GM12865 (cell line): Measurements from ENCODE around the gene GRIN3B.
"Not testable (repeated sequence)": the region's sequence is repeated elsewhere in the genome, so short reads cannot be mapped to it uniquely, and the experiment has no call there.

ENCODE experiments used
- DNase-seq: peaks from one replicate; pipeline ENCODE4 v3.0.0; 2010; ENCODE audit warnings: low read depth
- H3K4me3 ChIP-seq: 2 replicates; pipeline ENCODE4 v1.5.1; 2011; ENCODE audit warnings: mild to moderate bottlenecking, low read depth, low read length, control low read depth
- TF ChIP-seq, protein P1 (sequence below): IDR thresholded peaks from 2 replicates; pipeline ENCODE4 v1.5.1; 2011; ENCODE audit warnings: low read length, control low read depth, low read depth, inconsistent platforms; ENCODE audit not compliant: insufficient read depth; ENCODE audit errors: missing control alignments

GRIN3B gene

DNA sequence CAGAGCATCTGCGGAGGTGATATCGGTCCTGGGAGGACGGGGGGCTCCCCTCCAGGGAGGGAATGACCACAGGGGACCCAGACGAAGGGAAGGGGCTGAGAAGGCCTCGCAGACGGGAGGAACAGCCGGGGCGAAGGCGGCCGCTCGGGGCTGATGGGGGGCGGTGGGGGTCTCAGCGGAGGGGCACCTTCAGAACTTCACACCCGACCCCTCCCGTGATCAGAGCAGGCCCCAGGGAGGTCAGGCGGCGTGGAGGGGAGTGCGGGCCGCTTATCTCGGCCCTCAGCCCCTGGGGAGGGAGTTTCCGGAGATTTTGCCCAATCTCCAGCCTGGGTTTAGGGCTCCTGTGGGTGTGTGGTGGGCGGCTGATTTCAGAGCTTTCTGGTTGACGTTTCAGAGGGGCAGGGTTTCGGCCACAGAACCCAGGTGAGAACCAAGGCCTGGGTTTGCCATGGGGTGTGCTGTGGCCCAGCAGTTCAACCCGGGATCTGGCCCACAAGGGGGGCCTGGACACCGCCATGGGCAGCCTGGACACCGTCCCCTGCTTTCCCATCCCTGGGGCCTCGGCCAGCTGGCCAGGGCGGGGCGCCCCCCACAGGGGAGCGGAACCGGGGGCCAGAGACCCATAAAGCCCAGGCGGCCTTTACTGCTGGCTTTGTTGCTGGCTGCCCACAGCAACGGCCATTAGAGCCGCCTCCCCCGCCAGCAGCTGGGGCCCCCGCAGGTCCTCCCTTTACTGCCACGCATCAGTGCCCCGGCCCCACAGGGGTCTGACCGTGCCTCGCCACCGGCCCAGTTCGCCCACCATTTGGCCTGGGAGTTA is 45.3 kb upstream of the GRIN3B start:
- peak; percentile 94 for DNase-seq
- TF ChIP-seq, protein P1, sequence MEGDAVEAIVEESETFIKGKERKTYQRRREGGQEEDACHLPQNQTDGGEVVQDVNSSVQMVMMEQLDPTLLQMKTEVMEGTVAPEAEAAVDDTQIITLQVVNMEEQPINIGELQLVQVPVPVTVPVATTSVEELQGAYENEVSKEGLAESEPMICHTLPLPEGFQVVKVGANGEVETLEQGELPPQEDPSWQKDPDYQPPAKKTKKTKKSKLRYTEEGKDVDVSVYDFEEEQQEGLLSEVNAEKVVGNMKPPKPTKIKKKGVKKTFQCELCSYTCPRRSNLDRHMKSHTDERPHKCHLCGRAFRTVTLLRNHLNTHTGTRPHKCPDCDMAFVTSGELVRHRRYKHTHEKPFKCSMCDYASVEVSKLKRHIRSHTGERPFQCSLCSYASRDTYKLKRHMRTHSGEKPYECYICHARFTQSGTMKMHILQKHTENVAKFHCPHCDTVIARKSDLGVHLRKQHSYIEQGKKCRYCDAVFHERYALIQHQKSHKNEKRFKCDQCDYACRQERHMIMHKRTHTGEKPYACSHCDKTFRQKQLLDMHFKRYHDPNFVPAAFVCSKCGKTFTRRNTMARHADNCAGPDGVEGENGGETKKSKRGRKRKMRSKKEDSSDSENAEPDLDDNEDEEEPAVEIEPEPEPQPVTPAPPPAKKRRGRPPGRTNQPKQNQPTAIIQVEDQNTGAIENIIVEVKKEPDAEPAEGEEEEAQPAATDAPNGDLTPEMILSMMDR = peak; percentile 2

GRCh38 chr19:955803-956765 is 44.1 kb upstream of the GRIN3B start:
- H3K4me3 ChIP-seq = no peak overlapping the region
- TF ChIP-seq, protein P1 = no peak
- no peak for DNase-seq

More for the DNA sequence above, 45.3 kb upstream of the GRIN3B start:
- H3K4me3 ChIP-seq = peak overlapping the region; percentile 71

- TF ChIP-seq, protein P1 = no peak
- no peak for DNase-seq
- no peak overlapping the region for H3K4me3 ChIP-seq
These were observed 43.3 kb upstream of the GRIN3B start for GRCh38 chr19:956766-957440.

DNA sequence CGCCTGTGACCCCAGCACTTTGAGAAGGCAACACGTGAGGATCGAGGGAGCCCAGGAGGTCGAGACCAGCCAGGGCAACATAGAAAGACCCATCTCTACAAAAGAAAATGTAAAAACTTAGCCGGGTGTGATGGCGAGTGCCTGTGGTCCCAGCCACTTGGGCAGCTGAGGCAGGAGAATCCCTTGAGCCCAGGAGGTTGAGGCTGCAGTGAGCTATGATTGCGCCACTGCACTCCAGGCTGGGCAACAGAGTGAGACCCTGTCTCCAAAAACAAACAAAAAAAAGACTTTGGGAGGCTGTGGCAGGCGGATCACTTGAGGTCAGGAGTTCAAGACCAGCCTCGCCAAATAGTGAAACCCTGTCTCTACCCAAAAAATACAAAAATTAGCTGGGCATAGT is 42.6 kb upstream of the GRIN3B start:
- H3K4me3 ChIP-seq, DNase-seq: not testable (repeated sequence)

DNA sequence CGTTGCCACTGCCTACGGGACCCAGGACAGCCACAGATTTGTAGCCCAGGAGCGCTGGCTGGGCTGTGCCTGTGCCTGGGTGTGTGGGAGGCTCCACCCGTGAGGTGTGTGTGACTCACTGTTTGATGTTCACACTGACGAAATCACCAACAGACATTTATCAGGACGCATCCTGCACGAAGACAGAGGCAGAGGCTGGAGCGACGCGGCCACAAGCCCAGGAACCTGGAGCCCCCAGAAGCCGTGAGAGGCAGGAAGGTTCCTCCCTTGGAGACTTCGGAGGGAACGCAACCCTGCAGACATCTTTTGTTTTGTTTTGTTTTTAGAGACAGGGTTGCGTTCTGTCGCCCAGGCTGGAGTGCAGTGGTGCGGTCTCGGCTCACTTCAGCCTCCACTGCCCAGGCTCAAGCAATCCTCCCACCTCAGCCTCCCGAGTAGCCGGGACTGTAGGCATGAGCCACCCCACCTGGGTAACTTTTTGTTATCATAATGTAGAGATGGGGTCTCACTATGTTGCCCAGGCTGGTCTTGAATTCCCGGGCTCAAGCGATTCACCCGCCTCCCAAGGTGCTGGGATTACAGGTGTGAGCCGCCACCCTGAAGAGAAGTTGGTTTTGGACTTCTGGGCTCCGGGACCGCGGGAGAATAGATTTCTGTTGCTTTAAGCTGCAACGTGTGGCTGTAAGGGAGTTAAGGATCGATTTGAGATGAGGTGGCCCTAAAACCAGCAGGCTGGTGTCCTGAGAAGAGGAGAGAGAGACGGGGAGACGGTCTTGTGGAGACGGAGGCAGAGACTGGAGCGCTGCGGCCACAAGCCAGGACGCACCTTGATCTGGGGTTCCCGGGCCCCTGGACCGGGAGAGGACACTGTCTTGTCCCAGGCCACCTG is 41.0 kb upstream of the GRIN3B start:
- DNase-seq = no peak
- TF ChIP-seq, protein P1 = no peak

DNA sequence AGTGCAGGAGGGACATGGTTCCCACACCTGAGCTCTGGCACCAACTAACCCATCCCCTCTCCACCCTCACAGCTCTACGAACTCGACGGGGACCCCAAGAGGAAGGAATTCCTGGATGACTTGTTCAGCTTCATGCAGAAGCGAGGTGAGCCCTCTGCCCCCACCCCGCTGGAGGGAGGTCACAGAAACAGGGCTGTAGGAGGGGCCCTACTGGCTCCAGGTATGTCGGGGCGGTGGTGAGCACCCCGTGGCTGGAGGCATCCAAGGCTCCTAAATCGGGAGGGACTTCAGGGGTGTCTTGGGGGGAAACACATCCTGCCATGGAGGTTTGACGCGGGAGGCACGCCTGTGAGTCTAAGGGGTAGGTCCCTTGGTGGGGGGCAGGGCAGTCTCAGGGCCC is 40.2 kb upstream of the GRIN3B start:
- H3K4me3 ChIP-seq = no peak overlapping the region
- DNase-seq = no peak
- TF ChIP-seq, protein P1 = no peak

More for the DNA sequence above, 41.0 kb upstream of the GRIN3B start:
- H3K4me3 ChIP-seq = no peak overlapping the region
